ENCODE results near the gene GARNL3.

GARNL3 gene

GRCh38 chr9:127309715-127310114 lies 45.1 kb downstream of the GARNL3 start:
- TF ChIP-seq CTCF (conservative IDR thresholded peaks at IDR 0.05; ENCODE audit: low read length), result no peak
- no peak overlapping the region for H3K4me3 ChIP-seq (ENCODE audit: low read length)
- no peak for DNase-seq (ENCODE audit: low read depth)

- no peak overlapping the region for H3K4me3 ChIP-seq (ENCODE audit: low read length)
- TF ChIP-seq CTCF (conservative IDR thresholded peaks at IDR 0.05; ENCODE audit: low read length), result peak; percentile 49
- peak; percentile 79 for DNase-seq (ENCODE audit: low read depth)
These were observed 46.7 kb downstream of the GARNL3 start for GRCh38 chr9:127311239-127311741.

GRCh38 chr9:127313042-127313560 lies 48.5 kb downstream of the GARNL3 start:
- H3K4me3 ChIP-seq (ENCODE audit: low read length), result no peak overlapping the region
- no peak for DNase-seq (ENCODE audit: low read depth)
- no peak for TF ChIP-seq CTCF (conservative IDR thresholded peaks at IDR 0.05; ENCODE audit: low read length)

- TF ChIP-seq CTCF (conservative IDR thresholded peaks at IDR 0.05; ENCODE audit: low read length), result no peak
- no peak overlapping the region for H3K4me3 ChIP-seq (ENCODE audit: low read length)
- DNase-seq (ENCODE audit: low read depth), result no peak
These were observed 50.3 kb downstream of the GARNL3 start for GRCh38 chr9:127314911-127315310.

GRCh38 chr9:127316586-127317323 lies 52.2 kb downstream of the GARNL3 start:
- H3K4me3 ChIP-seq (ENCODE audit: low read length), result no peak overlapping the region
- no peak for TF ChIP-seq CTCF (conservative IDR thresholded peaks at IDR 0.05; ENCODE audit: low read length)
- peak; percentile 19 for DNase-seq (ENCODE audit: low read depth)

- peak; percentile 59 for DNase-seq (ENCODE audit: low read depth)
- no peak overlapping the region for H3K4me3 ChIP-seq (ENCODE audit: low read length)
These were observed 54.1 kb downstream of the GARNL3 start for GRCh38 chr9:127318651-127319167.

More at GRCh38 chr9:127318651-127319167, 54.1 kb downstream of the GARNL3 start:
- TF ChIP-seq CTCF (conservative IDR thresholded peaks at IDR 0.05; ENCODE audit: low read length), result no peak
